Measurements from ENCODE around the gene SERPING1. TPM values are rescaled to one million over a fixed set of nuclear protein-coding genes. Genes with fewer than 3 reads are reported as not detected.

The SERPING1 gene
- total RNA-seq, 3 donors from 2014 or later (not counting 1 experiment from before 2014, with no cell fraction given): 0.50 TPM; not detected in 2

- peaks cover 0 to 4% of the 10 kb centered on the region in 2 donors for H3K4me1 Mint-ChIP-seq
- no peaks in the 10 kb centered on the region for H3K9me3 Mint-ChIP-seq
- intact Hi-C loops (cut with micrococcal nuclease): no loop called here
- no peaks in the 10 kb centered on the region for H3K27me3 ChIP-seq (ENCODE audit: control insufficient read depth, insufficient read depth, low read length)
- no peak for TF ChIP-seq CTCF (IDR thresholded peaks at IDR 0.05)
- no peak overlapping the region for H3K27ac ChIP-seq (ENCODE audit: low read length)
- peaks cover 7% of the 10 kb centered on the region for H3K4me1 ChIP-seq (ENCODE audit: control insufficient read depth, insufficient read depth, low read length)
- H3K36me3 ChIP-seq (ENCODE audit: control insufficient read depth, insufficient read depth, low read length): peaks cover 75% of the 10 kb centered on the region
- 96% methylated on average over 5 of the region's 5 CpGs for WGBS (ENCODE audit: insufficient coverage)
- no peaks in the 10 kb centered on the region for H3K9me3 ChIP-seq (ENCODE audit: control insufficient read depth, insufficient read depth, low read length)
- no peak overlapping the region for H3K4me3 Mint-ChIP-seq
- no peaks in the 10 kb centered on the region for H3K27me3 Mint-ChIP-seq (ENCODE audit: low read depth in 2 of 2)
- no peak overlapping the region for H3K27ac Mint-ChIP-seq
- DNase-seq: no peak
- H3K4me3 ChIP-seq (ENCODE audit: low read length): no peak overlapping the region
- peaks cover 17% of the 10 kb centered on the region for H3K36me3 Mint-ChIP-seq
- no peak for ATAC-seq
Observed at GRCh38 chr11:57552479-57552878, 45.0 kb upstream of the SERPING1 start.

GRCh38 chr11:57555393-57555792, 42.1 kb upstream of the SERPING1 start:
- Mint-ChIP-seq H3K27me3 (ENCODE audit: low read depth in 2 of 2) (no peaks in the 10 kb centered on the region), H3K36me3 (peaks cover 17% of the 10 kb centered on the region), H3K4me3 (no peak overlapping the region), H3K27ac (no peak overlapping the region), H3K9me3 (no peaks in the 10 kb centered on the region), H3K4me1 (peaks cover 0 to 4% of the 10 kb centered on the region in 2 donors)
- H3K4me3 ChIP-seq (ENCODE audit: low read length): no peak overlapping the region
- WGBS (ENCODE audit: insufficient coverage): 96% methylated on average over 2 of the region's 2 CpGs
- no peaks in the 10 kb centered on the region for H3K9me3 ChIP-seq (ENCODE audit: control insufficient read depth, insufficient read depth, low read length)
- no peak overlapping the region for H3K27ac ChIP-seq (ENCODE audit: low read length)
- intact Hi-C loops (cut with micrococcal nuclease): no loop called here
- H3K4me1 ChIP-seq (ENCODE audit: control insufficient read depth, insufficient read depth, low read length): no peaks in the 10 kb centered on the region
- TF ChIP-seq CTCF (IDR thresholded peaks at IDR 0.05): no peak
- ATAC-seq (no peak), DNase-seq (no peak)
- no peaks in the 10 kb centered on the region for H3K27me3 ChIP-seq (ENCODE audit: control insufficient read depth, insufficient read depth, low read length)
- H3K36me3 ChIP-seq (ENCODE audit: control insufficient read depth, insufficient read depth, low read length): peaks cover 87% of the 10 kb centered on the region

- no peak for ATAC-seq
- 91% methylated on average over 8 of the region's 8 CpGs for WGBS (ENCODE audit: insufficient coverage)
- Mint-ChIP-seq H3K36me3 (peaks cover 17% of the 10 kb centered on the region), H3K27ac (no peak overlapping the region), H3K4me3 (no peak overlapping the region), H3K9me3 (no peaks in the 10 kb centered on the region), H3K27me3 (ENCODE audit: low read depth in 2 of 2) (no peaks in the 10 kb centered on the region), H3K4me1 (peaks cover 4 to 7% of the 10 kb centered on the region in 2 donors)
- intact Hi-C loops (cut with micrococcal nuclease): no loop called here
- no peaks in the 10 kb centered on the region for H3K27me3 ChIP-seq (ENCODE audit: control insufficient read depth, insufficient read depth, low read length)
- H3K4me3 ChIP-seq (ENCODE audit: low read length): no peak overlapping the region
- no peaks in the 10 kb centered on the region for H3K9me3 ChIP-seq (ENCODE audit: control insufficient read depth, insufficient read depth, low read length)
- no peak for DNase-seq
- no peak for TF ChIP-seq CTCF (IDR thresholded peaks at IDR 0.05)
- no peak overlapping the region for H3K27ac ChIP-seq (ENCODE audit: low read length)
- peaks cover 81% of the 10 kb centered on the region for H3K36me3 ChIP-seq (ENCODE audit: control insufficient read depth, insufficient read depth, low read length)
- no peaks in the 10 kb centered on the region for H3K4me1 ChIP-seq (ENCODE audit: control insufficient read depth, insufficient read depth, low read length)
Observed at GRCh38 chr11:57556041-57556440, 41.4 kb upstream of the SERPING1 start.

GRCh38 chr11:57560146-57560545, 37.3 kb upstream of the SERPING1 start:
- no peak overlapping the region for H3K27ac Mint-ChIP-seq
- ATAC-seq (no peak), DNase-seq (no peak)
- no peaks in the 10 kb centered on the region for H3K9me3 Mint-ChIP-seq
- no peak overlapping the region for H3K4me3 Mint-ChIP-seq
- no peaks in the 10 kb centered on the region for H3K27me3 Mint-ChIP-seq (ENCODE audit: low read depth in 2 of 2)
- H3K4me1 Mint-ChIP-seq: peaks cover 32 to 38% of the 10 kb centered on the region in 2 donors
- H3K9me3 ChIP-seq (ENCODE audit: control insufficient read depth, insufficient read depth, low read length): no peaks in the 10 kb centered on the region
- WGBS (ENCODE audit: insufficient coverage): 94% methylated on average over 4 of the region's 4 CpGs
- intact Hi-C loops (cut with micrococcal nuclease): no loop called here
- H3K27me3 ChIP-seq (ENCODE audit: control insufficient read depth, insufficient read depth, low read length): no peaks in the 10 kb centered on the region
- H3K27ac ChIP-seq (ENCODE audit: low read length): no peak overlapping the region
- peaks cover 3% of the 10 kb centered on the region for H3K36me3 Mint-ChIP-seq
- TF ChIP-seq CTCF (IDR thresholded peaks at IDR 0.05): no peak
- peaks cover 42% of the 10 kb centered on the region for H3K36me3 ChIP-seq (ENCODE audit: control insufficient read depth, insufficient read depth, low read length)
- no peak overlapping the region for H3K4me3 ChIP-seq (ENCODE audit: low read length)
- peaks cover 8% of the 10 kb centered on the region for H3K4me1 ChIP-seq (ENCODE audit: control insufficient read depth, insufficient read depth, low read length)

All from natural killer cell (primary cell).